H9 (cell line): ENCODE data around the gene SPECC1L. TPM values are rescaled to one million over a fixed set of nuclear protein-coding genes. Genes with fewer than 3 reads are reported as not detected.
A peak's percentile ranks its signal among the peaks of the same experiment; 100 is the strongest.
"Not testable (repeated sequence)": the region's sequence is repeated elsewhere in the genome, so short reads cannot be mapped to it uniquely, and the experiment has no call there.

Source experiments
- DNase-seq: peaks from one replicate; pipeline ENCODE4 v3.0.0-alpha.2; 2017
- H2AFZ ChIP-seq: one replicate; pipeline ENCODE4 v1.6.1; 2013; ENCODE audit warnings: mild to moderate bottlenecking, low read length, control low read depth, moderate library complexity
- H2AK5ac ChIP-seq: 2 replicates; pipeline ENCODE4 v1.6.1; 2013; ENCODE audit warnings: low read length, control low read depth, mixed read lengths; ENCODE audit not compliant: insufficient read length
- H2BK120ac ChIP-seq: one replicate; pipeline ENCODE4 v1.6.1; 2013; ENCODE audit warnings: low read depth, mild to moderate bottlenecking, low read length, control low read depth, inconsistent platforms; ENCODE audit not compliant: poor library complexity, severe bottlenecking
- H2BK12ac ChIP-seq: 2 replicates; pipeline ENCODE4 v1.6.1; 2013; ENCODE audit warnings: low read length, control low read depth, mixed read lengths, low read depth; ENCODE audit not compliant: insufficient read length
- H2BK15ac ChIP-seq: 2 replicates; pipeline ENCODE4 v1.6.1; 2013; ENCODE audit warnings: low read depth, low read length, control low read depth
- H2BK20ac ChIP-seq: one replicate; pipeline ENCODE4 v1.6.1; 2013; ENCODE audit warnings: low read depth, mild to moderate bottlenecking, low read length, control low read depth, inconsistent platforms; ENCODE audit not compliant: poor library complexity, severe bottlenecking
- H2BK5ac ChIP-seq: 2 replicates; pipeline ENCODE4 v1.6.1; 2013; ENCODE audit warnings: low read length, control low read depth, mixed read lengths; ENCODE audit not compliant: insufficient read length
- H3K14ac ChIP-seq: 2 replicates; pipeline ENCODE4 v1.6.1; 2013; ENCODE audit warnings: low read length, control low read depth; ENCODE audit not compliant: insufficient read depth
- H3K18ac ChIP-seq: 2 replicates; pipeline ENCODE4 v1.6.1; 2013; ENCODE audit warnings: low read depth, mild to moderate bottlenecking, mixed read lengths, low read length, control low read depth; ENCODE audit not compliant: insufficient read length
- H3K23ac ChIP-seq: 2 replicates; pipeline ENCODE4 v1.6.1; 2013; ENCODE audit warnings: low read length, control low read depth, mixed read lengths, low read depth; ENCODE audit not compliant: insufficient read length
- H3K23me2 ChIP-seq: 2 replicates; pipeline ENCODE4 v1.6.1; 2013; ENCODE audit warnings: low read depth, mild to moderate bottlenecking, mixed read lengths, low read length, control low read depth; ENCODE audit not compliant: insufficient read length, poor library complexity, severe bottlenecking
- H3K27ac ChIP-seq: 2 replicates; pipeline ENCODE4 v1.5.1; 2013; ENCODE audit warnings: low read length, control low read depth, mixed read lengths, low read depth; ENCODE audit not compliant: insufficient read length
- H3K27me3 ChIP-seq: 2 replicates; pipeline ENCODE4 v1.6.1; 2013; ENCODE audit warnings: low read length, control low read depth, inconsistent platforms; ENCODE audit not compliant: insufficient read depth
- H3K4ac ChIP-seq: 2 replicates; pipeline ENCODE4 v1.6.1; 2013; ENCODE audit warnings: low read depth, mild to moderate bottlenecking, control low read depth, inconsistent platforms, low read length, moderate library complexity
- H3K4me1 ChIP-seq: 2 replicates; pipeline ENCODE4 v1.6.1; 2013; ENCODE audit warnings: low read length, control low read depth, inconsistent platforms; ENCODE audit not compliant: insufficient read depth
- H3K4me2 ChIP-seq: 2 replicates; pipeline ENCODE4 v1.6.1; 2013; ENCODE audit warnings: low read length, control low read depth, mixed read lengths; ENCODE audit not compliant: insufficient read length, insufficient read depth
- H3K56ac ChIP-seq: 2 replicates; pipeline ENCODE4 v1.6.1; 2013; ENCODE audit warnings: low read depth, mild to moderate bottlenecking, mixed read lengths, low read length, control low read depth; ENCODE audit not compliant: insufficient read length
- H3K79me1 ChIP-seq: 2 replicates; pipeline ENCODE4 v1.6.1; 2013; ENCODE audit warnings: low read depth, mild to moderate bottlenecking, moderate library complexity, low read length, control low read depth, inconsistent platforms; ENCODE audit not compliant: insufficient read depth, poor library complexity, severe bottlenecking
- H3K79me2 ChIP-seq: 2 replicates; pipeline ENCODE4 v1.6.1; 2013; ENCODE audit warnings: low read length, control low read depth, inconsistent platforms; ENCODE audit not compliant: insufficient read depth
- H3K9ac ChIP-seq: 2 replicates; pipeline ENCODE4 v1.6.1; 2013; ENCODE audit warnings: low read length, control low read depth, mixed read lengths; ENCODE audit not compliant: insufficient read length; ENCODE audit errors: extremely low read depth
- H3K9me3 ChIP-seq: one replicate; pipeline ENCODE4 v1.6.1; 2013; ENCODE audit warnings: low read depth, low read length, inconsistent platforms; ENCODE audit not compliant: control insufficient read depth
- H3T11ph ChIP-seq: one replicate; pipeline ENCODE4 v1.6.1; 2013; ENCODE audit warnings: mild to moderate bottlenecking, low read length, control low read depth, inconsistent platforms
- H4K20me1 ChIP-seq: one replicate; pipeline ENCODE4 v1.6.1; 2013; ENCODE audit not compliant: control insufficient read depth, insufficient read length, insufficient read depth
- H4K5ac ChIP-seq: 2 replicates; pipeline ENCODE4 v1.6.1; 2013; ENCODE audit warnings: low read depth, mild to moderate bottlenecking, mixed read lengths, low read length, control low read depth; ENCODE audit not compliant: insufficient read length
- H4K8ac ChIP-seq: replicated peaks from 2 replicates; pipeline ENCODE4 v1.6.1; 2013; ENCODE audit warnings: low read length, control low read depth, mixed read lengths, low read depth; ENCODE audit not compliant: insufficient read length
- H4K91ac ChIP-seq: 2 replicates; pipeline ENCODE4 v1.6.1; 2013; ENCODE audit warnings: low read depth, mild to moderate bottlenecking, moderate library complexity, mixed read lengths, low read length, control low read depth; ENCODE audit not compliant: insufficient read length
- H3K27ac Mint-ChIP-seq, 3 experiments: 2 replicates in 2 of 3; 3 replicates in 1 of 3; pipeline ENCODE4 v1.8.0; 2020 to 2021; ENCODE audit warnings: mixed read lengths in 3 of 3, mild to moderate bottlenecking in 1 of 3, moderate library complexity in 1 of 3
- H3K27me3 Mint-ChIP-seq: 2 replicates; pipeline ENCODE4 v1.8.0; 2021; ENCODE audit warnings: low read depth, mild to moderate bottlenecking, moderate library complexity, mixed read lengths
- H3K36me3 Mint-ChIP-seq, 3 experiments: 2 replicates in 2 of 3; 3 replicates in 1 of 3; pipeline ENCODE4 v1.8.0; 2020 to 2021; ENCODE audit warnings: low read depth in 3 of 3, mixed read lengths in 3 of 3; ENCODE audit not compliant: insufficient read depth in 1 of 3
- H3K4me1 Mint-ChIP-seq, 2 experiments: 2 replicates each; pipeline ENCODE4 v1.8.0; 2020; ENCODE audit warnings: mixed read lengths in 2 of 2
- H3K4me3 Mint-ChIP-seq, 2 experiments: 2 replicates in 1 of 2; 3 replicates in 1 of 2; pipeline ENCODE4 v1.8.0; 2020 to 2021; ENCODE audit warnings: mild to moderate bottlenecking in 2 of 2, mixed read lengths in 2 of 2, moderate library complexity in 1 of 2
- H3K9me3 Mint-ChIP-seq, 2 experiments: 2 replicates in 1 of 2; 3 replicates in 1 of 2; pipeline ENCODE4 v1.8.0; 2020; ENCODE audit warnings: mild to moderate bottlenecking in 2 of 2, mixed read lengths in 2 of 2, moderate library complexity in 1 of 2
- CTCF ChIP-seq: fragments of 200-600 bp; sonication (generic); conservative IDR thresholded peaks from 3 replicates; pipeline ENCODE4 v1.8.0; 2021; ENCODE audit warnings: antibody characterized with exemption, mild to moderate bottlenecking
- WGBS: extraction: QIAGEN DNeasy Blood & Tissue Kit; methylation state at CpG from one replicate; pipeline ENCODE4 v1.1.7; 2013; ENCODE audit warnings: missing lambda C conversion rate, low lambda C conversion rate, mixed read lengths; ENCODE audit not compliant: insufficient read length; ENCODE audit errors: extremely low coverage; 5-methylcytosine and 5-hydroxymethylcytosine counted together
- total RNA-seq: library from RNA; stranded (reverse); gene quantifications from 2 replicates; pipeline ENCODE4 v1.2.1, GENCODE V29; 2021

SPECC1L gene
- total RNA-seq, 1 experiment from 2014 or later: 57.1 TPM

GRCh38 chr22:24271386-24271854, 789 bp downstream of the SPECC1L start:
- no peak overlapping the region for H4K5ac ChIP-seq
- WGBS: no CpG with 5 or more reads among the region's 25 CpGs
- no peak overlapping the region for H2BK5ac ChIP-seq
- peaks cover 12% of the 10 kb centered on the region; the same call in 1 of the 2 replicates for H3K79me2 ChIP-seq
- no peaks in the 10 kb centered on the region for H3K27me3 Mint-ChIP-seq
- no peaks in the 10 kb centered on the region for H4K20me1 ChIP-seq
- H3K4me3 Mint-ChIP-seq: peak overlapping the region; percentile 73 to 89
- peaks cover 28 to 41% of the 10 kb centered on the region in 2 experiments for H3K4me1 Mint-ChIP-seq
- H3K9me3 Mint-ChIP-seq: no peaks in the 10 kb centered on the region
- TF ChIP-seq CTCF: no peak
- H3K27ac Mint-ChIP-seq: peak overlapping the region; percentile 74 to 90 (median 83)
- H2BK15ac ChIP-seq: no peak overlapping the region
- H3T11ph ChIP-seq: no peak overlapping the region
- H3K4me1 ChIP-seq: no peaks in the 10 kb centered on the region
- H3K27me3 ChIP-seq: no peaks in the 10 kb centered on the region
- peaks cover 7% of the 10 kb centered on the region for H3K23me2 ChIP-seq
- H3K36me3 Mint-ChIP-seq: peaks cover 7 to 9% (median 7%) of the 10 kb centered on the region in 3 experiments; a peak in 6 of 7 replicates
- no peak overlapping the region for H3K56ac ChIP-seq
- no peaks in the 10 kb centered on the region for H3K9me3 ChIP-seq
- no peak overlapping the region for H2AK5ac ChIP-seq
- no peak for DNase-seq
- no peak overlapping the region for H4K8ac ChIP-seq
- no peak overlapping the region for H2BK20ac ChIP-seq
- H3K4ac ChIP-seq: no peak overlapping the region
- peak overlapping the region; percentile 93; the same call in 1 of the 2 replicates for H3K14ac ChIP-seq
- H3K23ac ChIP-seq: no peak overlapping the region
- peak overlapping the region; percentile 85 for H3K4me2 ChIP-seq
- H2AFZ ChIP-seq: no peak overlapping the region
- H4K91ac ChIP-seq: no peak overlapping the region
- H2BK120ac ChIP-seq: no peak overlapping the region
- H3K27ac ChIP-seq: no peak overlapping the region
- H3K79me1 ChIP-seq: no peaks in the 10 kb centered on the region
- H3K9ac ChIP-seq: peak overlapping the region; percentile 83
- peak overlapping the region; percentile 86 for H3K18ac ChIP-seq
- H2BK12ac ChIP-seq: no peak overlapping the region

- H3K23me2 ChIP-seq, H3K27me3 Mint-ChIP-seq, H3K9ac ChIP-seq, H3K27ac ChIP-seq, H3K27me3 ChIP-seq, H3K4me2 ChIP-seq, DNase-seq, H3K56ac ChIP-seq, H4K8ac ChIP-seq, H3K9me3 ChIP-seq, H2AFZ ChIP-seq, H4K5ac ChIP-seq, H3K14ac ChIP-seq, H3K9me3 Mint-ChIP-seq, H3T11ph ChIP-seq, H2BK20ac ChIP-seq, H2BK5ac ChIP-seq, H3K23ac ChIP-seq, H4K91ac ChIP-seq, H2AK5ac ChIP-seq, H3K4ac ChIP-seq, H2BK15ac ChIP-seq, H3K79me1 ChIP-seq, H2BK120ac ChIP-seq, H3K4me1 ChIP-seq, H3K18ac ChIP-seq, H2BK12ac ChIP-seq, H4K20me1 ChIP-seq: not testable (repeated sequence)
- Mint-ChIP-seq H3K36me3 (peaks cover 10 to 20% (median 12%) of the 10 kb centered on the region in 3 experiments; a peak in 6 of 7 replicates), H3K4me3 (peak overlapping the region in 1 of 2 experiments; percentile 7; a peak in 2 of 5 replicates), H3K27ac (peak overlapping the region in 1 of 3 experiments; percentile 52; a peak in 2 of 7 replicates), H3K4me1 (peaks cover 34 to 47% of the 10 kb centered on the region in 2 experiments)
- no CpG with 5 or more reads among the region's 2 CpGs for WGBS
- peaks cover 14% of the 10 kb centered on the region; the same call in 1 of the 2 replicates for H3K79me2 ChIP-seq
These were observed 2.4 kb downstream of the SPECC1L start for GRCh38 chr22:24273031-24273430.
